H1 (cell line): ENCODE measurements around the gene CIZ1. TPM values are rescaled to one million over a fixed set of nuclear protein-coding genes. Genes with fewer than 3 reads are reported as not detected.

Source experiments
- BACH1 ChIP-seq: IDR thresholded peaks from 2 replicates; pipeline ENCODE4 v1.6.1; 2012; ENCODE audit warnings: low read length, improper control_type of control experiment
- CHD2 ChIP-seq: IDR thresholded peaks from 2 replicates; pipeline ENCODE4 v1.6.1; 2012; ENCODE audit warnings: low read length, improper control_type of control experiment
- CHD7 ChIP-seq: fragments of 300-600 bp; sonication (generic); IDR thresholded peaks from 2 replicates; pipeline ENCODE4 v1.7.1; 2012; ENCODE audit warnings: low read length, moderate library complexity, mild to moderate bottlenecking, inconsistent platforms; ENCODE audit not compliant: insufficient replicate concordance
- CTBP2 ChIP-seq: IDR thresholded peaks from 2 replicates; pipeline ENCODE4 v1.7.0; 2011; ENCODE audit warnings: borderline replicate concordance, mild to moderate bottlenecking, moderate library complexity, mixed read lengths, low read length; ENCODE audit not compliant: insufficient read depth, insufficient read length
- JUND ChIP-seq: IDR thresholded peaks from 2 replicates; pipeline ENCODE4 v1.6.1; 2011; ENCODE audit warnings: mild to moderate bottlenecking, improper control_type of control experiment, low read length
- MAX ChIP-seq: IDR thresholded peaks from 2 replicates; pipeline ENCODE4 v1.6.1; 2012; ENCODE audit warnings: inconsistent platforms
- SP2 ChIP-seq: IDR thresholded peaks from 2 replicates; pipeline ENCODE4 v1.6.1; 2012; ENCODE audit warnings: mild to moderate bottlenecking, low read length, inconsistent platforms
- TBP ChIP-seq: IDR thresholded peaks from 2 replicates; pipeline ENCODE4 v1.6.1; 2011; ENCODE audit warnings: low read depth, low read length, improper control_type of control experiment
- TEAD4 ChIP-seq: IDR thresholded peaks from 2 replicates; pipeline ENCODE4 v1.6.1; 2012; ENCODE audit warnings: low read depth, low read length, inconsistent platforms, mixed read lengths
- USF2 ChIP-seq: IDR thresholded peaks from 2 replicates; pipeline ENCODE4 v1.6.1; 2011; ENCODE audit warnings: low read length, improper control_type of control experiment
- polyA plus RNA-seq, 7 experiments: library from polyadenylated mRNA; depleted of rRNA in 3 of 7; stranded (reverse) in 5 of 7; unstranded in 2 of 7; fragments of >200 nt in 5 of 7; fragments of 200-250 nt in 2 of 7; gene quantifications; 1 replicate in 5 of 7; 2 replicates in 1 of 7; 4 replicates in 1 of 7; pipeline versions ENCODE4 v1.2.1 to v1.2.3, GENCODE V29; 2011 to 2013; ENCODE audit warnings: missing spikeins in 2 of 7, mixed read lengths in 2 of 7
- total RNA-seq: library from RNA; stranded (reverse); fragmentation: NEBNext Ultra II Directional; extraction: Animal tissue kit (Norgen Biotek cat#: 25700); gene quantifications from 2 replicates; pipeline ENCODE4 v1.2.1, GENCODE V29; 2021

The CIZ1 gene
- total and polyA plus RNA-seq, 2 of the 8 experiments (the other 6 are each of a cell fraction or from before 2014, with no cell fraction given): 66.0 to 107 TPM

GRCh38 chr9:128161215-128161902, 30.0 kb downstream of the CIZ1 start (continued):
- TF ChIP-seq CHD7 (no peak), USF2 (no peak), BACH1 (no peak), JUND (no peak), MAX (no peak), TBP (no peak), CTBP2 (no peak), TEAD4 (no peak), SP2 (no peak), CHD2 (no peak)
